Activated CD8-positive, alpha-beta T cell treated with anti-CD3 and anti-CD28 coated beads for 36 hours (primary cell): ENCODE results near the gene SETD3. TPM values are rescaled to one million over a fixed set of nuclear protein-coding genes. Genes with fewer than 3 reads are reported as not detected.

Experiments used
- ATAC-seq: fragments of 200-7000 bp; cut with Tn5 transposase; one replicate; pipeline ENCODE4 v1.10.0; 2021; ENCODE audit warnings: mild to moderate bottlenecking, moderate library complexity
- CTCF ChIA-PET: fragments of 350-600 bp; sonication (Branson Sonifier 250); formaldehyde crosslinking; loops from one replicate; lab custom pipeline; 2021; ENCODE audit warnings: antibody characterized with exemption; lab: Charles Lee
- POLR2A ChIA-PET: fragments of 350-600 bp; sonication (Branson Sonifier 250); formaldehyde crosslinking; loops from one replicate; lab custom pipeline; 2021; ENCODE audit warnings: antibody characterized with exemption; lab: Charles Lee
- DNase-seq: peaks from one replicate; pipeline ENCODE4 v3.0.0-alpha.2; 2020
- H3K27ac Mint-ChIP-seq: one replicate; pipeline ENCODE4 v1.8.0; 2021; ENCODE audit warnings: mild to moderate bottlenecking, mixed read lengths
- H3K27me3 Mint-ChIP-seq: one replicate; pipeline ENCODE4 v1.8.0; 2021; ENCODE audit warnings: mixed read lengths
- H3K36me3 Mint-ChIP-seq: one replicate; pipeline ENCODE4 v1.8.0; 2021; ENCODE audit warnings: low read depth, mixed read lengths
- H3K4me1 Mint-ChIP-seq: one replicate; pipeline ENCODE4 v1.8.0; 2021; ENCODE audit warnings: low read depth, mixed read lengths
- H3K4me3 Mint-ChIP-seq: one replicate; pipeline ENCODE4 v1.8.0; 2021; ENCODE audit warnings: mild to moderate bottlenecking, moderate library complexity, mixed read lengths
- H3K9me3 Mint-ChIP-seq: one replicate; pipeline ENCODE4 v1.8.0; 2021; ENCODE audit warnings: mixed read lengths
- CTCF ChIP-seq: fragments of 200-600 bp; IDR thresholded peaks from one replicate; pipeline ENCODE4 v1.8.0; 2022; ENCODE audit warnings: antibody characterized with exemption, mild to moderate bottlenecking
- intact Hi-C: fragments of 100-400 bp; cut with micrococcal nuclease; formaldehyde crosslinking; loops from one replicate; pipeline ENCODE4 v1.10.0; 2022
- total RNA-seq, 2 experiments: library from RNA; stranded (reverse); gene quantifications; one replicate each; pipeline ENCODE4 v1.2.3, GENCODE V29; 2021

Gene SETD3
- total RNA-seq, 2 experiments from 2014 or later, result 49.9 to 50.7 TPM

GRCh38 chr14:99426265-99426664 lies 54.4 kb downstream of the SETD3 start:
- H3K27me3 Mint-ChIP-seq, result no peaks in the 10 kb centered on the region
- peaks cover 37% of the 10 kb centered on the region for H3K36me3 Mint-ChIP-seq
- no peak for TF ChIP-seq CTCF
- CTCF ChIA-PET, result interaction anchor here (5.1 kb wide), 1 partner anchor 11 kb away, joined by 41 read pairs; no protein-coding TSS in a partner anchor
- POLR2A ChIA-PET, result no interaction called here
- DNase-seq (no peak), ATAC-seq (no peak)
- H3K4me3 Mint-ChIP-seq, result no peak overlapping the region
- H3K4me1 Mint-ChIP-seq, result peaks cover 10% of the 10 kb centered on the region
- no peak overlapping the region for H3K27ac Mint-ChIP-seq
- peaks cover 4% of the 10 kb centered on the region for H3K9me3 Mint-ChIP-seq
- intact Hi-C loops, result no loop called here

GRCh38 chr14:99425272-99425681 lies 55.4 kb downstream of the SETD3 start:
- CTCF ChIA-PET, result interaction anchor here (0.7 to 5.1 kb wide), 3 partner anchors 10 to 32 kb away, joined by 3 to 41 read pairs (median 5); no protein-coding TSS in a partner anchor
- peaks cover 4% of the 10 kb centered on the region for H3K4me1 Mint-ChIP-seq
- POLR2A ChIA-PET, result interaction anchor here (0.7 kb wide), 1 partner anchor 153 kb away, joined by 3 read pairs; the partner anchor contains the start of gene BCL11B
- no peak for TF ChIP-seq CTCF
- no peak for ATAC-seq
- DNase-seq, result no peak
- intact Hi-C loops, result no loop called here
- H3K9me3 Mint-ChIP-seq, result peaks cover 4% of the 10 kb centered on the region
- H3K27ac Mint-ChIP-seq, result no peak overlapping the region
- peaks cover 27% of the 10 kb centered on the region for H3K36me3 Mint-ChIP-seq
- H3K27me3 Mint-ChIP-seq, result no peaks in the 10 kb centered on the region
- no peak overlapping the region for H3K4me3 Mint-ChIP-seq

GRCh38 chr14:99424306-99424877 lies 56.3 kb downstream of the SETD3 start:
- peaks cover 4% of the 10 kb centered on the region for H3K9me3 Mint-ChIP-seq
- no peak for TF ChIP-seq CTCF
- ChIA-PET CTCF (interaction anchor here (1.2 to 5.1 kb wide), 3 partner anchors 9 to 31 kb away, joined by 4 to 41 read pairs (median 5); no protein-coding TSS in a partner anchor), POLR2A (no interaction called here)
- DNase-seq, result no peak
- peaks cover 20% of the 10 kb centered on the region for H3K36me3 Mint-ChIP-seq
- peaks cover 4% of the 10 kb centered on the region for H3K4me1 Mint-ChIP-seq
- H3K27me3 Mint-ChIP-seq, result no peaks in the 10 kb centered on the region
- H3K27ac Mint-ChIP-seq, result no peak overlapping the region
- intact Hi-C loops, result no loop called here
- ATAC-seq, result no peak
- H3K4me3 Mint-ChIP-seq, result no peak overlapping the region

GRCh38 chr14:99423434-99423833 lies 57.2 kb downstream of the SETD3 start:
- Mint-ChIP-seq H3K4me1 (peaks cover 6% of the 10 kb centered on the region), H3K4me3 (no peak overlapping the region), H3K27ac (no peak overlapping the region), H3K9me3 (no peaks in the 10 kb centered on the region), H3K36me3 (peaks cover 10% of the 10 kb centered on the region), H3K27me3 (no peaks in the 10 kb centered on the region)
- no peak for DNase-seq
- no peak for TF ChIP-seq CTCF
- ATAC-seq, result no peak
- intact Hi-C loops, result no loop called here
- ChIA-PET CTCF (interaction anchor here (1.2 to 5.1 kb wide), 3 partner anchors 8 to 30 kb away, joined by 4 to 41 read pairs (median 5); no protein-coding TSS in a partner anchor), POLR2A (no interaction called here)
